Stimulated activated CD4-positive, alpha-beta T cell treated with anti-CD3 and anti-CD28 coated beads, Interleukin-12 subunit alpha, Interleukin-12 subunit beta, amount 100 ng/mL, for 24 hours (primary cell): Measurements from ENCODE around the gene FRMD8.

ENCODE experiments used
- DNase-seq, 2 experiments: peaks; one replicate each; pipeline ENCODE4 v3.0.0-alpha.2; 2020; ENCODE audit warnings: low read depth in 2 of 2

Gene FRMD8

GRCh38 chr11:65392899-65393298, 6.5 kb downstream of the FRMD8 start:
- DNase-seq = no peak

- DNase-seq = no peak
Observed at GRCh38 chr11:65393513-65394079, 7.2 kb downstream of the FRMD8 start.

DNA sequence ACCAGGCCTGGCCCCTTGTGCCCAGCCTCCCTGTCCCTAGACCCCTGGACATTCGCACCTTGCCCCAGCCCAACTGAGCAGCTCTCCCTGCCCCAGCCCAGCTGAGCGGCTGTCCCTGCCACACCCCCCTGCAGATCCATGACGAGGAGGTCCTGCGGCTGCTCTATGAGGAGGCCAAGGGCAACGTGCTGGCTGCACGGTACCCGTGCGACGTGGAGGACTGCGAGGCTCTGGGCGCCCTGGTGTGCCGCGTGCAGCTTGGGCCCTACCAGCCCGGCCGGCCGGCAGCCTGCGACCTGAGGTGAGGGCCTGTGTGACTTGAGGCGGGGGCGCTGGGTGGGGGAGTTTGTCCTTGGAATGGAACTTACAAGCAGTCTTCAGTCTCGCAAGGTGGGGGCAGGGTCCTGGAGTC, 7.7 kb downstream of the FRMD8 start:
- no peak for DNase-seq

DNA sequence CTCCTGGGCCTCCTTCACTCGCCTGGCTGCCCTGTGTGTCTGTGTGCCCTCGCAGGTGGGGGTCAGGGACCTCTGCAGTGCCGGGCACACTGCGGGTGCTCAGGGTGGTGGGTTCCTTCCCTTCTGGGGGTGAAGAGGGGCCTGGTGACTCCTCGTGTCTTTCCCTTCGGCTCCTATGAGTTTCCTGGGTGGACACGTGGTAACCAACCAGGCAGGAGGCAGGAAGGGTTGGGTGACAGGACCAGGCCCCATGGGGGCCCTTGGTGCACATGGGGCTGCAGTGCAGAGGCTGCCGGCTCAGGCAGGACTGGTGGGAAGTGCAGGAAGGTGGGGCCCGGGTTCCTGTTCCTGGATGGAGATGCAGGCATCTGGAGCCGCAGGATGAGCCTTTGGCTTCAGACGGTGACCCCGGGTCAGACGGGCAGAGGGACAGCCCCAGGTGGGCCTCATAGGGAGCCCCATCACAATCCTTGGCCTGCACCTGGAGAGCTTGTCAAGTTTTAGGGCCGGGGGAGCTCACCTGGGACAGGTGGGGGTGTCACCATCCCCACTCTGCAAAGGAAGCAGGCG, 9.6 kb downstream of the FRMD8 start:
- no peak for DNase-seq

- no peak for DNase-seq
Observed at GRCh38 chr11:65396769-65397745, 10.6 kb downstream of the FRMD8 start.

DNA sequence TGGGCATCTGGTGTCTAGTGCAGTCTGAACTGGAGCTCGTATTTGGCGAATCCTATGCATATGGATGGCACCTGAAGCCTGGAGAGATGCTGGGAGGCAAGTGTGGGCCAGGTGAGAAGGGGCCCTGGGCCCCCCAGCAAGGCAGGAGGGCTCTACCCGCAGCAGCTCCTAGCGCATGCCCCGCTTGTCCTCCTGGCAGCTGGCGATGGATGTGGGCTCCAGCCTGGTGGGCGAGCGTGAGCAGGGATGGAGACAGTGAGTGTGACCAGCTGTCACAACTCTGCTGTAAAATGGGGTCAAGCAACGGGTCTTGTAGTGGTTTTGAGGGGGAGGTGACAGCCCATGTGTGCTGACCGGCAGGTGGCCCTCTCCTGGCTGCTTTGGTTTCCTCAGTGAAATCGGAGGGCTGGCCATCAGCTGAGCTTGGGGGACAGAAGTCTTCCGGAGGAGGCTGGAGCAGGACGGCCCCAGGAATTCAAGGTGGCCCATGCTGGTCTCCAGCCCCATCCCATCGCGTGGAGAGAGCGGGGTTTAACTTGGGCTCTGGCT, 12.0 kb downstream of the FRMD8 start:
- no peak for DNase-seq

GRCh38 chr11:65399249-65399648, 12.8 kb downstream of the FRMD8 start:
- DNase-seq = no peak

- no peak for DNase-seq
Observed at GRCh38 chr11:65399845-65400244, 13.4 kb downstream of the FRMD8 start.

DNA sequence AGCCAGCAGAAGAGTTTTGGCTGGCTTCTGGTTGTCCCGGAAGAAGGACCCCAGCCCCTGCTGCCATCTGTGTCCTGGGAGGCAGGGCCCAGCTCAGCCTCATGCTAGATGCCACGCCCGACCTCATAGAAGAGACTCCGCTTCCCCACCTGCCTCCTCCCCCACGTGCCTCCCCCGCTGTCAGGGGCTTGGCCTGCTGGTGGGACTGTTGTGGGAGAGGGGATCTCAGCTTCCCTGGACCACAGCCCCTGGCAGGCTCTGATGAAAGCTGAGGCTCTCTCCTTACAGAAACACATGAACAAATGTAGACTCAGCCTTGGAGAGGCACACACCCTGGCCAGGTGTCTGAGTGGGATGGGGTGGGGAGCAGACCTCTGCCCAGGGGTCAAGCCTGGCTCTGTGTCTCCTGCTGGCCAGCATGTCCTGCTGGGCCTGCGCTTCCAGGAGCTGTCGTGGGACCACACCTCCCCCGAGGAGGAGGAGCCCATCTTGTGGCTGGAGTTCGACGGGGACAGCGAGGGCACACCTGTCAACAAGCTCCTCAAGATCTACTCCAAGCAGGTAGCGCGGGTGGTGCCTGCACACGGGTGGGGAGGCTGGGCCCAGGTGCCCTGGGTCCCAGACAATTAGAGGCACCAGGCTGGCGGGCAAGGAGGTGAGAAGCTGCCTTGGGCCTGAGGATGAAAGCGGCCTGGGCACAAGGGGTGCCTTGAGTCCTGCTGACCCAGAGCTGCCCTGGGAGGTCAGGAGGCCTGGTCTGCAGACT, 14.1 kb downstream of the FRMD8 start:
- DNase-seq = no peak

GRCh38 chr11:65401073-65401802, 14.8 kb downstream of the FRMD8 start:
- DNase-seq = no peak

GRCh38 chr11:65401803-65402248, 15.4 kb downstream of the FRMD8 start:
- no peak for DNase-seq

DNA sequence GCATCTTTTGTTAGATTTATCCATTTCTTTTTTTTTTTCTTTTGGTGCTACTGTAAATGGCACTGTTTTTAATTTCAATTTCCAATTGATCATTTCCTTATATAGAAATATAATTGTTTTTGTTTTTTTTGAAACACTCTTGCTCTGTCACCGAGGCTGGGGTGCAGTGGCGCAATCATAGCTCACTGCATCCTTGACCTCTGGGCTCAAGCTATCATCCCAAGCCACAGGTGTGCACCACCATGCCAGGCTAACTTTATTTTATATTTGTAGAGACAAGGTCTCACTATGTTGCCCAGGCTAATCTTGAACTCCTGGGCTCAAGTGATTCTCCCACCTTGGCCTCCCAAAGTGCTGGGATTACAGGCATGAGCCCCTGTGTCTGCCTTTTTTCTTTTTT, 16.4 kb downstream of the FRMD8 start:
- DNase-seq = no peak

GRCh38 chr11:65403607-65404121, 17.2 kb downstream of the FRMD8 start:
- no peak for DNase-seq

- no peak for DNase-seq
Observed at GRCh38 chr11:65404210-65404609, 17.8 kb downstream of the FRMD8 start.

DNA sequence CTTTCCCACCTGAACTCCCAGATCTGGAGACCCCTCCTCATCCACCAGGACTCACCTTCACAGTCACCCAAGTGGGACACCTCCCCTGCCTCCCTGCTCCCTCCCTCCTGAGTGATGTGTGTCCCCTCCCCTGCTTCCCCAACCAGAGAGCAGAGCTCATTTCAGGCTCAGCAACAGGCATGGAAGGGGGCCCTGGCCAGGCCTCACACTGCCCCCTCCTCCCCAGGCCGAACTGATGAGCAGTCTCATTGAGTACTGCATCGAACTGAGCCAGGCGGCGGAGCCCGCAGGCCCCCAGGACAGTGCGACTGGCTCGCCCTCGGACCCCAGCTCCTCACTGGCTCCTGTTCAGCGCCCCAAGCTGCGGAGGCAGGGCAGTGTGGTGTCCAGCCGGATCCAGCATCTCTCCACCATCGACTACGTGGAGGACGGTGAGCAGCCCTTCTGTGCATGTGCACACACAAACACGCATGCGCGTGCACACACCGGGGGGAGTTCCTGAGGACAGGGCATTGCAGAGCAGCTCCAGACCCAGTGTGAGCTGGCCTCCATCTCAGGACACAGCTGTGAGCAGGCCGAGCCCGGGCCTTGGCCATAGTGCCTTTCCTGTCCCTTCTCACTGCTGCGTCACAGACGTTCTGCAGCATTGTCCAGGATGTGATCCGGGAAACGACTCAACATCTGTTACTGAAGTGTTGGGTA, 18.4 kb downstream of the FRMD8 start:
- no peak for DNase-seq

DNA sequence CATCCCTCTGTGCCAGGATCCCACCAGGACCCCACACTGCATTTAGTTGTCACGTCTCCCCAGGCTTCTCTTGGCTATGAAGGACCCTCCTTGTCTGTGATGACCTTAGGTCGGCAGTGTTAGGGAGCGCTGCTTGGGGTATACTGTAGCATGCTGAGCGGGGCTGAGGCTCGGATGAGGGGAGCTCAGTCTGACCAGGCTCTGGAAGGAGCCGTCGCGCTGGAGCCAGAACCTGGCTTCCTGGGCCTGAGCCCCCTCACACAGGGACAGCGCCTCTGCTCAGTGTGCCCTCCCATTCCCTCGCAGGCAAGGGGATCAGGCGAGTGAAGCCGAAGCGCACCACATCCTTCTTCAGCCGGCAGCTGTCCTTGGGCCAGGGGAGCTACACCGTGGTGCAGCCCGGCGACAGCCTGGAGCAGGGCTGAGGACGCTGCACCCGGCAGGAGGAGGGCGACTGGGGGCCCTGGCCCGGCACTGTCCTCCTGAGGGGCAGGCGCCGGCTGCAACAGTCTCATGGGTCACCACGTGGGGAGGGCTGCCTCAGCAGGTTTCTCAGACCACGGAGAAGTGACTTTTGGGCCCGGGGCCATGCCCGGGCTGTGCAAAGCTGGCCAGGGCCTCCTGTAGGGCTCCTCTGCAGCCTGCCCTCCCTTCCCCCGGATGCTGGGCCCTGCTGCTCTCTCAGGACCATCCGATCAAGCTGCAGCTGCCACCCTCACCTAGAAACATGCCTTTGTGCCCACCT, 24.7 kb downstream of the FRMD8 start:
- no peak for DNase-seq

DNA sequence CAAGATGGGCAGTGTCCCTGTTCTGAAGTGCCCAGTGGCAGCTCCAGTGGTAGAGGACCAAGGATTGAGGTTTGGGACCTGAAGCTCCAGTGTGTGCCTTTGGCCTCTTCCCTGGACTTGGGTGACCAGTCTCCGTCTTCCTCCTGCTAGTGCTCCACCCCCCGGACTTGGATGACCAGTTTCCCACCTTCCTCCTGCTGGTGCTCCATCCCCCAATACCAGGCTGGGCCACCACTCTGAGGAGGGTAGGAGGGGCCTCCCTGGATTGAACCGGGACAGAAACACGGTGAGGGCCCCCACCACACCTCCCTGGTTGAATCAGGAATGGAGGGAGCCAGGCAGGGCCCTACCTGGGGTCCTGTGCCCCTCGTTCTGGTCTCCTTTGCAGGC, 25.2 kb downstream of the FRMD8 start:
- no peak for DNase-seq

DNA sequence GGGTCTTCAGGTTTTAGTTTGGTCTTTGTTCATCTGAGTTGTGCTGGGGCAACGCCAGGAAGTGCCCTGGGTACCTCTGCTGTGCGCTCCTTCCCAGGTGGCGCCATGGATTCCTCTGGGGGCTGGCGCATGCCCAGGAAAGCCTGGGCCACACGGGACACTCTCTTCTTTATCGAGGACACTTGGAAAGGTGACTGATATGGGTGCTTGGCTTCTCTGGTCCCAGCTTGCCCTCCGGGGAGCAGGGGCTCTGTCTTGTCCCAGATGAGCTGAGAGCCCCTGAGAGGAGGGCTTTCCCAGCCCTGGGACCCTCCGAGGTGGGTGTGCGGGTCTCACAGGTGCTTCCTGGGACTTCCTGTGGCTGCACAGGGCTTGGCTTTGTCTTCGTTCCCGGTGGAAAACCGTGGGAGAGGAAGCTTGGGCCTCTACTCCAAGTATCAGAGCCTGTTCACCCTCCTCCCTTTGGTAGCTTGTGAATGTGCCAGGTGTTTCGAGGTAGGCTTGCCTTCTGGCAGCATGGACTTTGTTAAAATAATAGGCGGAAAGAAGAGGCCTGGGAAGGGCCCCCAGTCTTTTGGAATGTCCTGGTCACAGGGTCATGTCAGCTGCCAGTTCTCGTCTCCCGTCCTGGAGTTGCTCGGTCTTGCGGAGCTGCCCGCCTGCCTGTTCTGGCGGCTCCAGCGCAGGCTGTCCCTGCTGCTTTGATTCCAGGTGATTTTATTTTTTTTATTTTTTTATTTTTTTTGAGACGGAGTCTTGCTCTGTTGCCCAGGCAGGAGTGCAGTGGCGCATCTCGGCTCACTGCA, 26.0 kb downstream of the FRMD8 start:
- no peak for DNase-seq
